AG10803 (cell line): ENCODE measurements around the gene CTDSP1.

Source experiments
- DNase-seq: peaks from one replicate; pipeline ENCODE4 v3.0.0; 2010; ENCODE audit warnings: low read depth
- H3K4me3 ChIP-seq: 2 replicates; pipeline ENCODE4 v1.5.1; 2011; ENCODE audit warnings: mild to moderate bottlenecking, low read length, control low read depth
- TF ChIP-seq, protein P1 (sequence below): conservative IDR thresholded peaks from 2 replicates; pipeline ENCODE4 v1.5.1; 2011; ENCODE audit warnings: mild to moderate bottlenecking, low read length, control low read depth, inconsistent platforms

Gene CTDSP1

DNA sequence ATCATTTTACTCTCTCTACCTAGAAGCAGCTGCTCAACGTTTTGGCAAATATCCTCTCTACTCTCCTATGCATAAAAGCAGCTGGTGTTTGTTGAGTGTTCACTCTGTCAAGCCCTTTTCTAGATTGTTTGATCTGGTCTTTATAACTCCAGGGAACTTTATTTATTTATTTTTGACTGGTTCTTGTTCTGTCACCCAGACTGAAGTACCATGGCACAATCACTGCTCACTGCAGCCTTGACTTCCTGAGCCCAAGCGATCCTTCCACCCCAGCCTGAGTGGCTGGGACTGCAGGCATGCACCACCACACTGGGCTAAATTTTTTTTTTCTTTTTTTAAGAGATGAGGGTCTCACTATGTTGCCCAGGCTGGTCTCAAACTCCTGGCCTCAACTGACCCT is 30.3 kb upstream of the CTDSP1 start:
- no peak overlapping the region for H3K4me3 ChIP-seq
- DNase-seq: no peak

GRCh38 chr2:218370410-218371063 is 29.1 kb upstream of the CTDSP1 start:
- no peak overlapping the region for H3K4me3 ChIP-seq
- peak; percentile 67 for DNase-seq

More for the DNA sequence above, 30.3 kb upstream of the CTDSP1 start:
- TF ChIP-seq, protein P1, sequence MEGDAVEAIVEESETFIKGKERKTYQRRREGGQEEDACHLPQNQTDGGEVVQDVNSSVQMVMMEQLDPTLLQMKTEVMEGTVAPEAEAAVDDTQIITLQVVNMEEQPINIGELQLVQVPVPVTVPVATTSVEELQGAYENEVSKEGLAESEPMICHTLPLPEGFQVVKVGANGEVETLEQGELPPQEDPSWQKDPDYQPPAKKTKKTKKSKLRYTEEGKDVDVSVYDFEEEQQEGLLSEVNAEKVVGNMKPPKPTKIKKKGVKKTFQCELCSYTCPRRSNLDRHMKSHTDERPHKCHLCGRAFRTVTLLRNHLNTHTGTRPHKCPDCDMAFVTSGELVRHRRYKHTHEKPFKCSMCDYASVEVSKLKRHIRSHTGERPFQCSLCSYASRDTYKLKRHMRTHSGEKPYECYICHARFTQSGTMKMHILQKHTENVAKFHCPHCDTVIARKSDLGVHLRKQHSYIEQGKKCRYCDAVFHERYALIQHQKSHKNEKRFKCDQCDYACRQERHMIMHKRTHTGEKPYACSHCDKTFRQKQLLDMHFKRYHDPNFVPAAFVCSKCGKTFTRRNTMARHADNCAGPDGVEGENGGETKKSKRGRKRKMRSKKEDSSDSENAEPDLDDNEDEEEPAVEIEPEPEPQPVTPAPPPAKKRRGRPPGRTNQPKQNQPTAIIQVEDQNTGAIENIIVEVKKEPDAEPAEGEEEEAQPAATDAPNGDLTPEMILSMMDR: no peak

DNA sequence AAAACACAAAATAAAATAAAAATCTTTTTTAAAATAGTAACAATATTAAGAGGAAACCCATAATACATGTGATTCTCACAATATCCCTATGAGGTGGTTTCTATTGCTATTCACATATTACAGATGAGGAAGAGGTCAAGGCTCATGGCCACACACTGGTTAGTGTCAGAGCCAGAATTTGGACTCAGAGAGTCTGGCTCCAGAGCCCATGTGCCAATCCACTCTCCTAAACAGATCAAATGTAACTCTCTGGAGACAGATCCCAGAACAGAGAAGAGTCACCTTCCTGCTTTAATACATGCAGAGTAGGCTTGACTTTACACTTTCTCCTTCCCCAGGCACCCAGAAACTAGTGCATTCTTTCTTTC is 27.7 kb upstream of the CTDSP1 start:
- no peak overlapping the region for H3K4me3 ChIP-seq
- no peak for DNase-seq
- TF ChIP-seq, protein P1: no peak

More at GRCh38 chr2:218370410-218371063, 29.1 kb upstream of the CTDSP1 start:
- TF ChIP-seq, protein P1: no peak

GRCh38 chr2:218374795-218375194 is 24.9 kb upstream of the CTDSP1 start:
- DNase-seq: no peak
- TF ChIP-seq, protein P1: no peak
- H3K4me3 ChIP-seq: no peak overlapping the region

GRCh38 chr2:218375212-218375611 is 24.5 kb upstream of the CTDSP1 start:
- DNase-seq: peak; percentile 90
- TF ChIP-seq, protein P1: no peak
- H3K4me3 ChIP-seq: no peak overlapping the region

- no peak for DNase-seq
- no peak overlapping the region for H3K4me3 ChIP-seq
- TF ChIP-seq, protein P1: no peak
These were observed 21.6 kb upstream of the CTDSP1 start for GRCh38 chr2:218378053-218378452.

DNA sequence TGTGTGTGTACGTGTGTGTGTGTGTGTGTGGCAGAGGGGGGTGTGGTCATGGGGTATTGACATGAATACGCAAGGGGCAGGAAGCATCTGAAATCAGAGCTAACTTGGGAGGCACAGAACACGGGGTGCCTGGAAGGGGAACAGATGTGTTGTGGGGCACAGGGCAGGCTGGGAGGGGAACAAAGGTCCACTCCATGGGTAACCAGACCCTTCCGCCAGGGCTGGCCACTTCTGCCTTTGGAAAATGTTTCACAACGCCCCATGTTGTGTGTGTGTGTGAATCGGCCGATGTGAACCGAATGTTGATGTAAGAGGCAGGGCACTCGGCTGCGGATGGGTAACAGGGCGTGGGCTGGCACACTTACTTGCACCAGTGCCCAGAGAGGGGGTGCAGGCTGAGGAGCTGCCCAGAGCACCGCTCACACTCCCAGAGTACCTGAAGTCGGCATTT is 17.7 kb upstream of the CTDSP1 start, which contains the start of gene SLC11A1:
SLC11A1 (plus strand) TSS at position 358 of the 451 bp plus-strand sequence. CDS start 96 bp downstream, outside the sequence.
- TF ChIP-seq, protein P1: no peak
- H3K4me3 ChIP-seq: no peak within 1 kb of the TSS
- DNase-seq: no peak
